ENCODE data around the gene MESP1. TPM values are rescaled to one million over a fixed set of nuclear protein-coding genes. Genes with fewer than 3 reads are reported as not detected.

The MESP1 gene
- total and polyA plus RNA-seq, 2 of the 4 experiments (the other 2 are of a cell fraction): under 0.01 to 0.10 TPM

GRCh38 chr15:89746386-89746780 is 4.7 kb downstream of the MESP1 start:
- Histone ChIP-seq H2BK20ac (ENCODE audit: low read depth, low read length) (no peak overlapping the region), H3K79me1 (ENCODE audit: low read depth in 1 of 2, low read length in 2 of 2) (no peaks in the 10 kb centered on the region), H4K5ac (ENCODE audit: low read depth, low read length) (no peak overlapping the region), H4K20me1 (ENCODE audit: insufficient read depth, low read length) (no peaks in the 10 kb centered on the region), H3K14ac (replicated peaks; ENCODE audit: low read depth, low read length) (no peak overlapping the region), H2AK5ac (ENCODE audit: low read depth, low read length) (no peak overlapping the region), H3K56ac (ENCODE audit: extremely low read depth, insufficient read depth, low read length) (no peak overlapping the region), H2AFZ (replicated peaks; ENCODE audit: low read length, poor library complexity) (no peak overlapping the region), H3K4ac (ENCODE audit: low read depth, low read length) (no peak overlapping the region), H3K9me3 (ENCODE audit: control insufficient read depth, insufficient read depth, low read length) (no peaks in the 10 kb centered on the region), H3K9me1 (ENCODE audit: insufficient read depth, low read length) (no peaks in the 10 kb centered on the region), H3K4me2 (ENCODE audit: low read depth, low read length) (no peak overlapping the region), H3K9ac (ENCODE audit: low read depth, low read length) (no peak overlapping the region), H2BK15ac (ENCODE audit: low read depth, low read length) (no peak overlapping the region), H3K4me1 (ENCODE audit: control insufficient read depth, insufficient read depth, low read length) (no peaks in the 10 kb centered on the region), H3K18ac (ENCODE audit: low read depth, low read length) (no peak overlapping the region), H3K4me3 (ENCODE audit: insufficient read depth, low read depth, low read length) (no peak overlapping the region), H2BK5ac (ENCODE audit: low read depth, low read length, poor library complexity, severe bottlenecking) (no peak overlapping the region), H3K27ac (ENCODE audit: insufficient read depth, low read length) (no peak overlapping the region), H2AK9ac (replicated peaks; ENCODE audit: low read depth, low read length, poor library complexity) (no peak overlapping the region), H3K23ac (ENCODE audit: low read depth, low read length) (no peak overlapping the region), H4K91ac (ENCODE audit: insufficient read depth, low read depth, low read length) (no peak overlapping the region), H4K8ac (ENCODE audit: low read depth in 2 of 2, low read length in 2 of 2) (no peak overlapping the region), H3K27me3 (ENCODE audit: control insufficient read depth, insufficient read depth, low read length) (peaks cover 48% of the 10 kb centered on the region), H2BK120ac (ENCODE audit: low read depth, low read length) (no peak overlapping the region), H3K36me3 (ENCODE audit: control insufficient read depth, insufficient read depth, low read length) (no peaks in the 10 kb centered on the region)
- ATAC-seq (ENCODE audit: low read depth): no peak
- TF ChIP-seq ELK1 (IDR thresholded peaks at IDR 0.05; ENCODE audit: borderline replicate concordance, low read depth, low read length) (no peak), CHD1 (IDR thresholded peaks at IDR 0.05; ENCODE audit: low read depth, low read length) (no peak), CEBPB (IDR thresholded peaks at IDR 0.05; ENCODE audit: low read depth, low read length) (no peak), CTCF (conservative IDR thresholded peaks at IDR 0.05; ENCODE audit: low read depth, low read length) (no peak)
- no peak for DNase-seq
- BruUV-seq (replicated peaks): no TSS peak
- ChIA-PET CTCF (interaction anchor here (0.7 kb wide), 1 partner anchor 128 kb away, joined by 3 read pairs; no protein-coding TSS in a partner anchor), POLR2A (ENCODE audit: unreplicated experiment) (no interaction called here)
- in situ Hi-C loops (cut with MboI; ENCODE audit: low sequenced_read_pairs): no loop called here
- intact Hi-C loops (cut with micrococcal nuclease): no loop called here
- WGBS, 2 experiments (ENCODE audit: extremely low coverage in 2 of 2, insufficient read length in 1 of 2): 84% methylated on average over 5 of the region's 9 CpGs; no CpG with 5 or more reads in 1 of the 2 experiments
- dilution Hi-C loops (cut with HindIII; ENCODE audit: low sequenced_read_pairs, unreplicated experiment): no loop called here
